SU-DHL-6 (cell line): ENCODE results near the gene TXLNB.

Experiments used
- H2AFZ ChIP-seq: fragments of 200-600 bp; sonication (generic); 2 replicates; pipeline ENCODE4 v1.6.1; 2014; ENCODE audit warnings: low read depth, mild to moderate bottlenecking, moderate library complexity, mixed read lengths, antibody characterized with exemption, low read length; ENCODE audit not compliant: severe bottlenecking
- H3F3A ChIP-seq: fragments of 200-600 bp; shearing (Covaris generic); 2 replicates; pipeline ENCODE4 v1.6.0; 2016; ENCODE audit warnings: antibody characterized with exemption, mild to moderate bottlenecking; ENCODE audit not compliant: insufficient read depth
- H3K27ac ChIP-seq: fragments of 200-600 bp; sonication (generic); 2 replicates; pipeline ENCODE4 v1.5.1; 2016; ENCODE audit warnings: low read depth, mild to moderate bottlenecking, low read length, moderate library complexity, mixed read lengths
- H3K27me3 ChIP-seq: fragments of 200-600 bp; sonication (generic), shearing (Covaris generic); 2 replicates; pipeline ENCODE4 v1.6.0; 2014; ENCODE audit warnings: mild to moderate bottlenecking, low read length
- H3K36me3 ChIP-seq: fragments of 200-600 bp; sonication (generic); 2 replicates; pipeline ENCODE4 v1.6.1; 2014; ENCODE audit warnings: mild to moderate bottlenecking, low read length, mixed read lengths
- H3K4me2 ChIP-seq: fragments of 300-600, 200-600 bp; shearing (Covaris generic), sonication (generic); 2 replicates; pipeline ENCODE4 v1.6.0; 2014; ENCODE audit warnings: low read length, low read depth, mild to moderate bottlenecking; ENCODE audit not compliant: poor library complexity, severe bottlenecking
- H3K4me3 ChIP-seq: fragments of 200-600 bp; sonication (generic); 2 replicates; pipeline ENCODE4 v1.5.1; 2014; ENCODE audit warnings: antibody characterized with exemption, low read length, mild to moderate bottlenecking, mixed read lengths; ENCODE audit not compliant: insufficient read depth, poor library complexity, severe bottlenecking
- H3K79me2 ChIP-seq: fragments of 200-600 bp; sonication (generic); 2 replicates; pipeline ENCODE4 v1.6.1; 2014; ENCODE audit warnings: mild to moderate bottlenecking, low read length, moderate library complexity; ENCODE audit not compliant: insufficient read depth
- H3K9ac ChIP-seq: fragments of 200-600 bp; sonication (generic); 2 replicates; pipeline ENCODE4 v1.7.0; 2014; ENCODE audit warnings: mild to moderate bottlenecking, low read length
- H3K9me2 ChIP-seq: fragments of 200-600 bp; sonication (generic); replicated peaks from 2 replicates; pipeline ENCODE4 v1.6.1; 2014; ENCODE audit warnings: low read length; ENCODE audit not compliant: insufficient read depth
- H3K9me3 ChIP-seq: fragments of 200-600 bp; sonication (generic); 2 replicates; pipeline ENCODE4 v1.6.1; 2014; ENCODE audit warnings: low read length, mixed read lengths; ENCODE audit not compliant: insufficient read depth
- H4K20me1 ChIP-seq: fragments of 200-600 bp; sonication (generic); 2 replicates; pipeline ENCODE4 v1.6.1; 2014; ENCODE audit warnings: low read depth, mild to moderate bottlenecking, antibody characterized with exemption, low read length, moderate library complexity, mixed read lengths
- EZH2phosphoT487 ChIP-seq: fragments of 200-600 bp; sonication (generic), shearing (Covaris generic); conservative IDR thresholded peaks from 2 replicates; pipeline ENCODE4 v1.6.1; 2018; ENCODE audit warnings: mild to moderate bottlenecking, antibody characterized with exemption, low read length, moderate library complexity, mixed read lengths
- TF ChIP-seq, protein P1 (sequence below): fragments of 200-600 bp; sonication (generic); IDR thresholded peaks from one replicate; pipeline ENCODE4 v1.5.1; 2017; ENCODE audit warnings: antibody characterized with exemption, mild to moderate bottlenecking, low read length, moderate library complexity; ENCODE audit not compliant: insufficient read depth, poor library complexity, severe bottlenecking

Gene TXLNB

DNA sequence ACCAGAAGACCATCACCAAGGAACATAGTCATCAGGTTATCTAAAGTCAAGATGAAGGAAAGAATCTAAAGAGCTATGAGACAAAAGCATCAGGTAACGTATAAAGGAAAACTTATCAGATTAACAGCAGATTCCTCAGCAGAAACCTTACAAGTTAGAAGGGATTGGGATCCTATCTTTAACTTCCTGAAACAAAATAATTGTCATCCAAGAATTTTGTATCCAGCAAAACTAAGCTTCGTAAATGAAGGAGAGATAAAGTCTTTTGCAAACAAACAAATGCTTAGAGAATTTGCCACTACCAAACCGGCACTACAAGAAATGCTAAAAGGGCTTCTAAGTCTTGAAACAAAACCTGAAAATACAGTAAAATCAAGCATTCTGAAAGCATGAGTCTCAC, 86.0 kb downstream of the TXLNB start:
- Histone ChIP-seq H3K9ac (no peak overlapping the region), H3K27ac (no peak overlapping the region), H3K36me3 (no peaks in the 10 kb centered on the region), H3F3A (no peaks in the 10 kb centered on the region), H3K9me2 (no peaks in the 10 kb centered on the region), H4K20me1 (no peaks in the 10 kb centered on the region), H3K9me3 (no peaks in the 10 kb centered on the region), H3K79me2 (no peaks in the 10 kb centered on the region), H2AFZ (no peak overlapping the region), H3K4me3 (no peak overlapping the region), H3K27me3 (no peaks in the 10 kb centered on the region), H3K4me2 (no peak overlapping the region)
- TF ChIP-seq, protein P1, sequence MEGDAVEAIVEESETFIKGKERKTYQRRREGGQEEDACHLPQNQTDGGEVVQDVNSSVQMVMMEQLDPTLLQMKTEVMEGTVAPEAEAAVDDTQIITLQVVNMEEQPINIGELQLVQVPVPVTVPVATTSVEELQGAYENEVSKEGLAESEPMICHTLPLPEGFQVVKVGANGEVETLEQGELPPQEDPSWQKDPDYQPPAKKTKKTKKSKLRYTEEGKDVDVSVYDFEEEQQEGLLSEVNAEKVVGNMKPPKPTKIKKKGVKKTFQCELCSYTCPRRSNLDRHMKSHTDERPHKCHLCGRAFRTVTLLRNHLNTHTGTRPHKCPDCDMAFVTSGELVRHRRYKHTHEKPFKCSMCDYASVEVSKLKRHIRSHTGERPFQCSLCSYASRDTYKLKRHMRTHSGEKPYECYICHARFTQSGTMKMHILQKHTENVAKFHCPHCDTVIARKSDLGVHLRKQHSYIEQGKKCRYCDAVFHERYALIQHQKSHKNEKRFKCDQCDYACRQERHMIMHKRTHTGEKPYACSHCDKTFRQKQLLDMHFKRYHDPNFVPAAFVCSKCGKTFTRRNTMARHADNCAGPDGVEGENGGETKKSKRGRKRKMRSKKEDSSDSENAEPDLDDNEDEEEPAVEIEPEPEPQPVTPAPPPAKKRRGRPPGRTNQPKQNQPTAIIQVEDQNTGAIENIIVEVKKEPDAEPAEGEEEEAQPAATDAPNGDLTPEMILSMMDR, result no peak
- no peak for TF ChIP-seq EZH2phosphoT487

DNA sequence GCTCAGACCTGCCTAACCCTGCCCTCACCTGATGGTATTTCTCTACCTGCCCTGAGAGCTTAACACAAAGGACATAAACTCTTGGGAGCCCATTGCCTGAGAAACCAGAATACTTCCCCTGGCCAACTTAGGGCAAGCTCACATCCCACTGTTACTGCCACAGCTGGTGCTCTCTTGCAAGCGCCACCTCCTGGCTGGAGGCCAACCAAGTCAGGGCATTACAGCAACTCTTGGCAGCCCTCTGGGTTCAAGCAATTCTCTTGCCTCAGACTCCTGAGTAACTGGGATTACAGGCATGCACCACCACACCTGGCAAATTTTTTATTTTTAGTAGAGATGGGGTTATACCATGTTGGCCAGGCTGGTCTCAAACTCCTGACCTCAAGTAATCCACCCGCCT, 86.8 kb downstream of the TXLNB start:
- H3K9ac ChIP-seq, result no peak overlapping the region
- H3K4me2 ChIP-seq, result no peak overlapping the region
- no peaks in the 10 kb centered on the region for H3K27me3 ChIP-seq
- no peaks in the 10 kb centered on the region for H4K20me1 ChIP-seq
- TF ChIP-seq, protein P1, result no peak
- no peak for TF ChIP-seq EZH2phosphoT487
- H2AFZ ChIP-seq, result no peak overlapping the region
- H3K9me3 ChIP-seq, result no peaks in the 10 kb centered on the region
- no peaks in the 10 kb centered on the region for H3F3A ChIP-seq
- H3K79me2 ChIP-seq, result no peaks in the 10 kb centered on the region
- no peaks in the 10 kb centered on the region for H3K9me2 ChIP-seq
- no peak overlapping the region for H3K27ac ChIP-seq
- no peak overlapping the region for H3K4me3 ChIP-seq
- no peaks in the 10 kb centered on the region for H3K36me3 ChIP-seq

DNA sequence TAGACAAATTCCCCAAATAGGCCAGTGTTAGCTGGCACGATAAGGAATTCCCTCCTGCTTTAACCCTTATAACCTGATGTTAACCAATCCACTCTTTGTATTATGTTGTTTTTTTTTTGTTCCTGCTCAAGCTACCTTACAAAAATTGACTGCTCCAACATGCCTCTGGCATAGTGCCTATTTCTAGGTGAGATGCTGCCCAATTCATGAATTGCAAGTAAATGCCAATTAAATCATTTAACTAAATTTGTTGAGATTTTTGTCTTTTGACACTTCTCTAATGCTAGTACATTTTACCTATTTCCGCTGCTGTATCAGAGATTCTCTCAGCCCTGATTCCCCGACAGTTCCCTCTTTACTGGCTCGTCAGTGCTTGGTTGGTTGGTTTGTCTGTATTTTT, 90.4 kb downstream of the TXLNB start:
- Histone ChIP-seq H2AFZ (no peak overlapping the region), H3K9ac (no peak overlapping the region), H3K9me2 (no peaks in the 10 kb centered on the region), H3K4me3 (no peak overlapping the region), H4K20me1 (no peaks in the 10 kb centered on the region), H3K9me3 (no peaks in the 10 kb centered on the region), H3K27me3 (no peaks in the 10 kb centered on the region), H3K4me2 (no peak overlapping the region), H3K36me3 (no peaks in the 10 kb centered on the region), H3F3A (no peaks in the 10 kb centered on the region), H3K79me2 (no peaks in the 10 kb centered on the region), H3K27ac (no peak overlapping the region)
- no peak for TF ChIP-seq EZH2phosphoT487
- TF ChIP-seq, protein P1, result no peak
